ENCODE results near the gene USP50.

The USP50 gene

DNA sequence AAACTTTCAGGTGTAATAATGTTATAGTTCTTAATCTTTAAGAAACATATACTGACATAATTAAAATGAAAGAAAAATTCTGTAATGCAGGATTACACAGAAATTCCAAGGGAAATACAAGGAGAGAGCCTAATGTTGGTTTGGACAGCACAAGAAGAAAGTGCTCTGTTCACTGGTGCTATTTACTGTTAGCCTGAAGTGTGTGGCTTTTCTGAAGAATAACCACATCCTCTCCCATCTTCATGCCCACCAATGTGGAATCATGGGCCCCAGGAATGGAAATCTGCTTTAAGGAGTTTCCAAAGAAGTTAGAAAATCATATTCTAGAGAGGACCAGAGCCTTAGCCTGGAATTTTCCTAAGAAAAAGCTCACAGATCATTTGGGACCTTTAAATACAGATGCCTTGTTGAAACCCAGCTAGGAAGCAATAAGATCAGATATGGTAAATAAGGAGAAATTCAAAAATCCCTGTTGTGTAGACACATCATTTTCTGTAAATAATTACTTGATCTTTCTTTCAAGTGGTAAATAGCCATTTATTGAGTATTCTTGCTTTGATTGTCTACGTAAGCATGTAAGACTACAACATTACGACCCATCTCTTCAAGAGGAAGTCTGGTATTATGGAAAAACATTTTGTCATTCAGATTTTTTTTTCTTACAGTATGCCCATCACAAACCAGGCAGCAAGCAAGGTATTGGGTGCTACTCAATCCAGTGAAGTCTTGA is 10.3 kb upstream of the USP50 start:
- H3K9ac ChIP-seq (ENCODE audit: low read depth in 1 of 2, low read length in 2 of 2), result no peak overlapping the region
- no peak overlapping the region for H3K27ac ChIP-seq (ENCODE audit: low read depth in 2 of 2, low read length in 2 of 2)
- no peak overlapping the region for H3K4me3 ChIP-seq (ENCODE audit: low read length in 2 of 2)
- no peaks in the 10 kb centered on the region for H3K9me3 ChIP-seq (ENCODE audit: control insufficient read depth in 2 of 2, low read length in 2 of 2)
- H3K36me3 ChIP-seq (ENCODE audit: control insufficient read depth in 2 of 2, insufficient read depth in 2 of 2, low read length in 2 of 2), result peaks cover 0 to 9% of the 10 kb centered on the region in 2 donors
- H3K4me1 ChIP-seq (ENCODE audit: control insufficient read depth in 2 of 2, insufficient read depth in 2 of 2, low read length in 2 of 2), result no peaks in the 10 kb centered on the region
- H3K27me3 ChIP-seq (ENCODE audit: control insufficient read depth in 2 of 2, insufficient read depth in 2 of 2, low read length in 2 of 2), result no peaks in the 10 kb centered on the region

DNA sequence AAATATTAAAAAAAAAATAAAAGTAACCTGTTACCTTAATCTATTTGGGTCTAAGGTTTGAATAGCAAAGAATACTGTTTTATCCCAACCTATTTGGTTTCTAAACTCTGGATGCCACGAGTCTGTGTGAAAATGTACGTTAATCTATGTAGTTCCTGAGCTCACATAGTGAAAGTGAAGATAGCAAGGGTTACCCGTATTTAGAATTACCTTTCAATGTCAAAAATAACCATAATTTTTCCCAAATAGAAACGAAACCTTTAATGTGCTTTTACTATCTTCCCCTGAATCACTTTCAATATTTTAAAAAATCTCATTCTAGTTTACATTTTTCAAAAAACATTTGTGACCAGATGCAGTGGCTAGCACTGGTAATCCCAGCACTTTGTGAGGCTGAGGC is 5.8 kb upstream of the USP50 start:
- Histone ChIP-seq H3K27me3 (ENCODE audit: control insufficient read depth in 2 of 2, insufficient read depth in 2 of 2, low read length in 2 of 2) (no peaks in the 10 kb centered on the region), H3K36me3 (ENCODE audit: control insufficient read depth in 2 of 2, insufficient read depth in 2 of 2, low read length in 2 of 2) (no peaks in the 10 kb centered on the region), H3K9ac (ENCODE audit: low read depth in 1 of 2, low read length in 2 of 2) (no peak overlapping the region), H3K4me1 (ENCODE audit: control insufficient read depth in 2 of 2, insufficient read depth in 2 of 2, low read length in 2 of 2) (no peaks in the 10 kb centered on the region), H3K4me3 (ENCODE audit: low read length in 2 of 2) (no peak overlapping the region), H3K9me3 (ENCODE audit: control insufficient read depth in 2 of 2, low read length in 2 of 2) (no peaks in the 10 kb centered on the region), H3K27ac (ENCODE audit: low read depth in 2 of 2, low read length in 2 of 2) (no peak overlapping the region)

DNA sequence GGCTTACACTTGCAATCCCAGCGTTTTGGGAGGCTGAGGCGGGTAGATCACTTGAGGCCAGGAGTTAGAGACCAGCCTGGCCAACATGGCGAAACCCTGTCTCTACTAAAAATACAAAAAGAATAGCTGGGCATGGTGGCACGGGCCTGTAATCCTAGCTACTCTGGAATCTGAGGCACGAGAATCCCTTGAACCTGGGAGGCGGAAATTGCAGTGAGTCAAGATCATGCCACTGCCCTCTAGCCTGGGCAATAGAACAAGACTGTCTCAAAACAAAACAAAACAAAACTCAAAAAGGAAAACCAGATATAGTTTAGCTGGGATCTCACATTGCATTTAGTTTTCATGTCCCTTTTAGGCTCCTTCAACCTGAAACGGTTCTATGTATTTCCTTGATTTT is 2.9 kb upstream of the USP50 start:
- no peak overlapping the region for H3K9ac ChIP-seq (ENCODE audit: low read depth in 1 of 2, low read length in 2 of 2)
- no peaks in the 10 kb centered on the region for H3K9me3 ChIP-seq (ENCODE audit: control insufficient read depth in 2 of 2, low read length in 2 of 2)
- no peaks in the 10 kb centered on the region for H3K27me3 ChIP-seq (ENCODE audit: control insufficient read depth in 2 of 2, insufficient read depth in 2 of 2, low read length in 2 of 2)
- H3K4me3 ChIP-seq (ENCODE audit: low read length in 2 of 2), result no peak overlapping the region
- no peak overlapping the region for H3K27ac ChIP-seq (ENCODE audit: low read depth in 2 of 2, low read length in 2 of 2)
- no peaks in the 10 kb centered on the region for H3K4me1 ChIP-seq (ENCODE audit: control insufficient read depth in 2 of 2, insufficient read depth in 2 of 2, low read length in 2 of 2)
- no peaks in the 10 kb centered on the region for H3K36me3 ChIP-seq (ENCODE audit: control insufficient read depth in 2 of 2, insufficient read depth in 2 of 2, low read length in 2 of 2)

DNA sequence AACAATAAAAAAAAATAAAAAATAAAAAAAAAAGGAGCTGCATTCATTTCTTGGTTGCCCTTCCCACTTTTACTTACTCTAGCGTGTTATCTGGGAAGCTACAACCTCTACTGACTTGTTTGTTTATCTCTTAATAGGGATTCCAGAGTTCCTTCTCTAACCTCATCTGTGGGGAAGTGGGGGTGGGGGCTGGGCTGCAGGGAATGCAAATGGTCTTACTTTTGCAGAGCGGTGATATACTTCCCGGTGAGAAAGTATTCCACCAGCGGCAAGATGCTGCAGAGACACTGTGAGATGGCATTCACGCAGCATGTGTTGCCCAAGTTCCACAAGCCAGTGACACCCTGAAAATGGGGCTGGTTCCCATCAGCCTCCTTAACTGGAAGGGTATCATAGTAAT is 2.1 kb downstream of the USP50 start:
- H3K4me1 ChIP-seq (ENCODE audit: control insufficient read depth in 2 of 2, insufficient read depth in 2 of 2, low read length in 2 of 2), result no peaks in the 10 kb centered on the region
- no peaks in the 10 kb centered on the region for H3K9me3 ChIP-seq (ENCODE audit: control insufficient read depth in 2 of 2, low read length in 2 of 2)
- no peaks in the 10 kb centered on the region for H3K36me3 ChIP-seq (ENCODE audit: control insufficient read depth in 2 of 2, insufficient read depth in 2 of 2, low read length in 2 of 2)
- no peaks in the 10 kb centered on the region for H3K27me3 ChIP-seq (ENCODE audit: control insufficient read depth in 2 of 2, insufficient read depth in 2 of 2, low read length in 2 of 2)
- no peak overlapping the region for H3K27ac ChIP-seq (ENCODE audit: low read depth in 2 of 2, low read length in 2 of 2)
- no peak overlapping the region for H3K9ac ChIP-seq (ENCODE audit: low read depth in 1 of 2, low read length in 2 of 2)
- H3K4me3 ChIP-seq (ENCODE audit: low read length in 2 of 2), result no peak overlapping the region

DNA sequence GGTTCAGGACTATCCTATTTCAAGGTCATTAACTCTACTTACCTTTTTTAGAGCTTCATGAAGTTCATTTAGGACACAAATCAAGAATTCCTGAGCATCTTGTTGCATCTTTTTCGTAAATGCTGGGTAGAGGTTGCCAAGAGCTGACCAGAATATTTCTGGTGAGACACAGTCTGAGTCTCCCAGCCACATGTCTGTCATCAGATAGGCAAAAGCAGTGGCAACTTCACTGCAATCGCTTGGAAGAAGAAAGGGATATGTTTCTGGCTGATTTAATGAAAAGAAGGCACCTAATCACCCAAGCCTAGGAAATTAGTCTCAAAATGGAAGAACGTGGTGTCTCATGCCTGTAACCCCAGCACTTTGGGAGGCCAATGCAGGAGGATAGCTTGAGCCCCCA is 2.9 kb downstream of the USP50 start:
- Histone ChIP-seq H3K4me3 (ENCODE audit: low read length in 2 of 2) (no peak overlapping the region), H3K27ac (ENCODE audit: low read depth in 2 of 2, low read length in 2 of 2) (no peak overlapping the region), H3K36me3 (ENCODE audit: control insufficient read depth in 2 of 2, insufficient read depth in 2 of 2, low read length in 2 of 2) (no peaks in the 10 kb centered on the region), H3K9ac (ENCODE audit: low read depth in 1 of 2, low read length in 2 of 2) (no peak overlapping the region), H3K9me3 (ENCODE audit: control insufficient read depth in 2 of 2, low read length in 2 of 2) (no peaks in the 10 kb centered on the region), H3K4me1 (ENCODE audit: control insufficient read depth in 2 of 2, insufficient read depth in 2 of 2, low read length in 2 of 2) (no peaks in the 10 kb centered on the region), H3K27me3 (ENCODE audit: control insufficient read depth in 2 of 2, insufficient read depth in 2 of 2, low read length in 2 of 2) (no peaks in the 10 kb centered on the region)

DNA sequence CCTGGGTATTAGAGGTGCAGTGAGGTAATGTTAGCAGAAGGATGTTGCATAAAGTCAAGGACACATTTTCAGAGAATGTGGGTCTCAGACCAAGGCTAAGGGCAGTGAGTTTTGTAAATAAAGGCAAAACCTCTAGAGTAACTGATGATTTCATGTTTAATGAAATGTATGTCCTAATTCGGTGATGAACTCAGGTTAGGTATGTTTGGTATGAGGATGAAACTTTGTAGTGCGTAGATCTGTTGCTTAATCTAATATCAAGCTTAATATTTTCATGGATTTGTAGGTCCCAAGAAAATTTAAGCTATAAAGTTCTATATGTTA is 3.6 kb downstream of the USP50 start:
- no peak overlapping the region for H3K4me3 ChIP-seq (ENCODE audit: low read length in 2 of 2)
- no peaks in the 10 kb centered on the region for H3K9me3 ChIP-seq (ENCODE audit: control insufficient read depth in 2 of 2, low read length in 2 of 2)
- H3K36me3 ChIP-seq (ENCODE audit: control insufficient read depth in 2 of 2, insufficient read depth in 2 of 2, low read length in 2 of 2), result no peaks in the 10 kb centered on the region
- no peaks in the 10 kb centered on the region for H3K4me1 ChIP-seq (ENCODE audit: control insufficient read depth in 2 of 2, insufficient read depth in 2 of 2, low read length in 2 of 2)
- H3K9ac ChIP-seq (ENCODE audit: low read depth in 1 of 2, low read length in 2 of 2), result no peak overlapping the region
- no peaks in the 10 kb centered on the region for H3K27me3 ChIP-seq (ENCODE audit: control insufficient read depth in 2 of 2, insufficient read depth in 2 of 2, low read length in 2 of 2)
- H3K27ac ChIP-seq (ENCODE audit: low read depth in 2 of 2, low read length in 2 of 2), result no peak overlapping the region

DNA sequence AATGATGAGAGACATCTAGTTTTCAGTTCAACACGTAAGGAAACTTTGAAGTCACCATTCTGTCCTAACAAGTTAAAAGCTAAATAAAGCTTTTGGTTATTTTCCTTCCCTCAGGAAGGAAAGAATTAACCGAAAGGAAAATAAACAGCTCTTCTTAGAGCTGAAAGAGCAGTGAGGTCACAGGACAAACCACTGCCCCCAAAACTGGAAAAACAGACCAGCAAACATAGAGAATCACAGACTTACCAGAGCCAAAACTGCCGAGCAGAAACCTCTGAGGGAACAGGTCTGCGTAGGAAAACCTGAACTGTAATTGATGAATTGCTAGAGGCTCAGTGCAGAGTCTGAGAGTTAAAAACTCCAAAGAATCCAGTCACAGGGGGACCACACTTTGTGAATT is 14.7 kb downstream of the USP50 start:
- Histone ChIP-seq H3K36me3 (ENCODE audit: control insufficient read depth in 2 of 2, insufficient read depth in 2 of 2, low read length in 2 of 2) (no peaks in the 10 kb centered on the region), H3K27ac (ENCODE audit: low read depth in 2 of 2, low read length in 2 of 2) (no peak overlapping the region), H3K4me3 (ENCODE audit: low read length in 2 of 2) (no peak overlapping the region), H3K27me3 (ENCODE audit: control insufficient read depth in 2 of 2, insufficient read depth in 2 of 2, low read length in 2 of 2) (no peaks in the 10 kb centered on the region), H3K9ac (ENCODE audit: low read depth in 1 of 2, low read length in 2 of 2) (no peak overlapping the region), H3K4me1 (ENCODE audit: control insufficient read depth in 2 of 2, insufficient read depth in 2 of 2, low read length in 2 of 2) (no peaks in the 10 kb centered on the region), H3K9me3 (ENCODE audit: control insufficient read depth in 2 of 2, low read length in 2 of 2) (no peaks in the 10 kb centered on the region)

DNA sequence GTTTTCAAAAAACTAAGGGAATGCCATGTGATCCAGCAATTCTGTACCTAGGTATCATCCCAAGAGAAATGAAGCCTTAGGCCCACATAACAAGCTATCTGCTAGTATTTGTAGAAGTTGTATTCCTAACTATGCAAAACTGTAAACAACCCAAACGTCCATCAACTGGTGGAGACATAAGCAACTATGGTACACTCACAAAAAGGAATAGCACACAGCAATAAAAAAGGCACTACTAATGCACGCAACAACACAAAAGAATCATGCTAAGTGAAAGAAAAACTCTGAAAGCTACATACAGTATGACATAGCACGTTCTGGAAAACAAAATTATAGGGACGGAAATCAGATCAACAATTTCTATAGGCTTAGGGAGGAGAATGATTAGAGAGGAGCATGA is 15.3 kb downstream of the USP50 start:
- no peaks in the 10 kb centered on the region for H3K9me3 ChIP-seq (ENCODE audit: control insufficient read depth in 2 of 2, low read length in 2 of 2)
- no peaks in the 10 kb centered on the region for H3K4me1 ChIP-seq (ENCODE audit: control insufficient read depth in 2 of 2, insufficient read depth in 2 of 2, low read length in 2 of 2)
- H3K4me3 ChIP-seq (ENCODE audit: low read length in 2 of 2), result no peak overlapping the region
- H3K27me3 ChIP-seq (ENCODE audit: control insufficient read depth in 2 of 2, insufficient read depth in 2 of 2, low read length in 2 of 2), result no peaks in the 10 kb centered on the region
- H3K27ac ChIP-seq (ENCODE audit: low read depth in 2 of 2, low read length in 2 of 2), result no peak overlapping the region
- no peaks in the 10 kb centered on the region for H3K36me3 ChIP-seq (ENCODE audit: control insufficient read depth in 2 of 2, insufficient read depth in 2 of 2, low read length in 2 of 2)
- H3K9ac ChIP-seq (ENCODE audit: low read depth in 1 of 2, low read length in 2 of 2), result no peak overlapping the region

DNA sequence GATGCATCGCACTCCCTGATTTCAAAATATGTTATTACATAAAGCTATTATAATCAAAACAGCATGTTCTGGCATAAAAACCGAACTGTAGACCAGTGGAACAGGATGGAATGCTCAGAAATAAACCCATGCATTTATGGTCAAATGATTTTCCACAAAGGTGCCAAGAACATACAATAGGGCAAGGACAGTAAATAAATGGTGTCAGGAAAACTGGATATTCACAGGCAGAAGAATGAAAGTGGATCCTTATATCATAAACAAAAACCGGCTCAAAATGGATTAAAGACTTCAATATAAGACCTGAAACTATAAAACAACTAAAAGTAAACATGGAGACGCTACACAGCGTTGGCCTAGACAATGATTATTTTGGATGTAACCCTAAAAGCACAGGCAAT is 22.6 kb downstream of the USP50 start:
- no peak overlapping the region for H3K27ac ChIP-seq (ENCODE audit: low read depth in 2 of 2, low read length in 2 of 2)
- no peaks in the 10 kb centered on the region for H3K27me3 ChIP-seq (ENCODE audit: control insufficient read depth in 2 of 2, insufficient read depth in 2 of 2, low read length in 2 of 2)
- no peaks in the 10 kb centered on the region for H3K9me3 ChIP-seq (ENCODE audit: control insufficient read depth in 2 of 2, low read length in 2 of 2)
- H3K9ac ChIP-seq (ENCODE audit: low read depth in 1 of 2, low read length in 2 of 2), result no peak overlapping the region
- H3K36me3 ChIP-seq (ENCODE audit: control insufficient read depth in 2 of 2, insufficient read depth in 2 of 2, low read length in 2 of 2), result no peaks in the 10 kb centered on the region
- H3K4me1 ChIP-seq (ENCODE audit: control insufficient read depth in 2 of 2, insufficient read depth in 2 of 2, low read length in 2 of 2), result no peaks in the 10 kb centered on the region
- H3K4me3 ChIP-seq (ENCODE audit: low read length in 2 of 2), result no peak overlapping the region

DNA sequence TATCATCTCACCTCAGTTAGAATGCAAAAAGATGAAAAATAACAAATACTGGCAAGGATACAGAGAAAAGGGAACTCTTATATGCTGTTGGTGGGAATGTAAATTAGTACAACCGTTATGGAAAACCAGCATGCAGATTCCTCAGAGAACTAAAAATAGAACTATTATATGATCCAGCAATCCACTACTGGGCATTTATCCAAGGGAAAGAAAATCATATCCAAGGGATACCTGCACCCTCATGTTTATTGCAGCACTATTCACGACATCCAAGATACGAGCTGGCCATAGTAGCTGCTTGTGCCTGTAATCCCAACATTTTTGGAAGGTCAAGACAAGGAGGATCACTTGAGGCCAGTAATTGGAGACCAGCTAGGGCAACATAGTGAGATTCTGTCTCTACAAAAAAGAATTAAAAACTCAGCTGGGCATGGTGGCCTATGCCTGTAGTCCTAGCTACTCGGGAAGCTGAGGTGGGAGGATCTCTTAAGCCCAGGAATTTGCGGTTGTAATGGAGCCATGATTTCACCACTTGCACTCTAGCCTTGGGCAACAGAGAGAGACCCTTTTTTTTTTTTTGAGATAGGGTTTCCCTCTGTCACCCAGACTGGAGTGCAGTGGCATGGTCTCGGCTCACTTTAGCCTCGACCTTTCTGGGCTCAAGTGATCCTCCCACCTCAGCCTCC is 26.6 kb downstream of the USP50 start:
- no peaks in the 10 kb centered on the region for H3K27me3 ChIP-seq (ENCODE audit: control insufficient read depth in 2 of 2, insufficient read depth in 2 of 2, low read length in 2 of 2)
- H3K36me3 ChIP-seq (ENCODE audit: control insufficient read depth in 2 of 2, insufficient read depth in 2 of 2, low read length in 2 of 2), result no peaks in the 10 kb centered on the region
- H3K4me1 ChIP-seq (ENCODE audit: control insufficient read depth in 2 of 2, insufficient read depth in 2 of 2, low read length in 2 of 2), result no peaks in the 10 kb centered on the region
- H3K9ac ChIP-seq (ENCODE audit: low read depth in 1 of 2, low read length in 2 of 2), result no peak overlapping the region
- H3K27ac ChIP-seq (ENCODE audit: low read depth in 2 of 2, low read length in 2 of 2), result no peak overlapping the region
- no peaks in the 10 kb centered on the region for H3K9me3 ChIP-seq (ENCODE audit: control insufficient read depth in 2 of 2, low read length in 2 of 2)
- H3K4me3 ChIP-seq (ENCODE audit: low read length in 2 of 2), result no peak overlapping the region

Measured in mucosa of rectum (tissue), 2 donors.